Panc1 (cell line): ENCODE data around the gene GNPTG. TPM values are rescaled to one million over a fixed set of nuclear protein-coding genes. Genes with fewer than 3 reads are reported as not detected.

ENCODE experiments used
- ATAC-seq: fragments of 200-7000 bp; cut with Tn5 transposase; 2 replicates; pipeline ENCODE4 v1.9.1; 2020; ENCODE audit warnings: mild to moderate bottlenecking, moderate library complexity
- BruUV-seq: library from RNA; stranded (reverse); fragments of 400-500 nt; replicated peaks from 2 replicates; lab custom pipeline; 2021; lab: Mats Ljungman, UMichigan
- CTCF ChIA-PET: fragments of 300-600 bp; sonication (Branson Sonifier 250); formaldehyde crosslinking; loops from one replicate; lab custom pipeline; 2022; ENCODE audit warnings: antibody characterized with exemption; lab: Charles Lee
- POLR2A ChIA-PET: fragments of 300-600 bp; sonication (Branson Sonifier 250); formaldehyde crosslinking; loops from one replicate; lab custom pipeline; 2022; ENCODE audit warnings: antibody characterized with exemption; lab: Charles Lee
- DNase-seq: peaks from one replicate; pipeline ENCODE4 v3.0.0-alpha.2; 2010; ENCODE audit warnings: low read depth, low spot score
- H3K27ac ChIP-seq: 2 replicates; pipeline ENCODE4 v1.5.1; 2011; ENCODE audit warnings: mild to moderate bottlenecking, low read length, inconsistent platforms
- H3K27me3 ChIP-seq: fragments of 200-500 bp; sonication (Bioruptor generic); 2 replicates; pipeline ENCODE4 v1.6.0; 2014; ENCODE audit warnings: low read length, inconsistent platforms; ENCODE audit not compliant: control insufficient read depth, insufficient read depth
- H3K36me3 ChIP-seq: fragments of 200-500 bp; sonication (Bioruptor generic); 2 replicates; pipeline ENCODE4 v1.5.1; 2014; ENCODE audit warnings: inconsistent platforms, mild to moderate bottlenecking, low read length, moderate library complexity; ENCODE audit not compliant: control insufficient read depth, insufficient read depth
- H3K4me1 ChIP-seq: 2 replicates; pipeline ENCODE4 v1.5.1; 2011; ENCODE audit warnings: inconsistent platforms, mild to moderate bottlenecking, low read length, moderate library complexity; ENCODE audit not compliant: control insufficient read depth, insufficient read depth
- H3K4me3 ChIP-seq, 2 experiments: 2 replicates each; pipeline ENCODE4 v1.5.1; 2011 to 2012; ENCODE audit warnings: low read depth in 2 of 2, low read length in 2 of 2, mild to moderate bottlenecking in 2 of 2, inconsistent platforms in 1 of 2, moderate library complexity in 1 of 2
- H3K9me3 ChIP-seq: fragments of 200-500 bp; sonication (Bioruptor generic); 2 replicates; pipeline ENCODE4 v1.5.1; 2014; ENCODE audit warnings: low read depth, mild to moderate bottlenecking, inconsistent platforms, low read length, moderate library complexity; ENCODE audit not compliant: control insufficient read depth, insufficient read depth
- CTCF ChIP-seq: fragments of 450-650 bp; IDR thresholded peaks from 2 replicates; pipeline ENCODE4 v1.5.1; 2017; ENCODE audit warnings: mild to moderate bottlenecking
- POLR2AphosphoS5 ChIP-seq: IDR thresholded peaks from 2 replicates; pipeline ENCODE4 v1.6.1; 2012; ENCODE audit warnings: mild to moderate bottlenecking, low read depth, low read length, moderate library complexity
- REST ChIP-seq, 2 experiments: IDR thresholded peaks; 2 replicates each; pipeline ENCODE4 v1.6.1; 2011 to 2012; ENCODE audit warnings: low read depth in 2 of 2, control low read depth in 1 of 2, low read length in 1 of 2, mild to moderate bottlenecking in 1 of 2, moderate library complexity in 1 of 2; ENCODE audit not compliant: insufficient read depth in 1 of 2
- SIN3A ChIP-seq: IDR thresholded peaks from 2 replicates; pipeline ENCODE4 v1.6.1; 2012; ENCODE audit warnings: low read depth, mild to moderate bottlenecking, low read length, moderate library complexity, borderline replicate concordance; ENCODE audit not compliant: insufficient read depth
- TCF7L2 ChIP-seq: IDR thresholded peaks from 2 replicates; pipeline ENCODE4 v1.6.1; 2011; ENCODE audit warnings: mild to moderate bottlenecking, low read depth, low read length, inconsistent platforms
- in situ Hi-C: cut with HindIII; loops from 2 replicates; pipeline ENCODE4 v1.10.0; 2016; ENCODE audit warnings: low sequenced_read_pairs, low pct_unique_long_range_greater_than_20kb
- intact Hi-C: fragments of 100-400 bp; cut with micrococcal nuclease; formaldehyde crosslinking; loops from one replicate; pipeline ENCODE4 v1.10.0; 2022; ENCODE audit not compliant: unreplicated experiment
- total RNA-seq: library from RNA; stranded (reverse); gene quantifications from one replicate; pipeline ENCODE4 v1.2.1, GENCODE V29; 2021; ENCODE audit not compliant: unreplicated experiment

Gene GNPTG
- total RNA-seq, 1 experiment from 2014 or later = 62.5 TPM

GRCh38 chr16:1316033-1316405 lies 35.7 kb upstream of the GNPTG start:
- peaks cover 10% of the 10 kb centered on the region for H3K4me1 ChIP-seq
- DNase-seq (no peak), ATAC-seq (no peak)
- BruUV-seq = no TSS peak
- no peaks in the 10 kb centered on the region for H3K9me3 ChIP-seq
- no peak overlapping the region for H3K4me3 ChIP-seq
- peaks cover 26% of the 10 kb centered on the region for H3K36me3 ChIP-seq
- ChIA-PET CTCF (no interaction called here), POLR2A (interaction anchor here (0.5 kb wide), 1 partner anchor 142 kb away, joined by 4 read pairs; no protein-coding TSS in a partner anchor)
- intact Hi-C loops (no loop called here), in situ Hi-C loops (no loop called here)
- H3K27me3 ChIP-seq = no peaks in the 10 kb centered on the region
- no peak overlapping the region for H3K27ac ChIP-seq
- TF ChIP-seq TCF7L2 (no peak), SIN3A (no peak), POLR2AphosphoS5 (no peak), REST (IDR thresholded peaks at IDR 0.05; ENCODE audit: insufficient read depth in 1 of 2, low read depth in 2 of 2, low read length in 1 of 2) (no peak), CTCF (no peak)

GRCh38 chr16:1317479-1318267 lies 34.1 kb upstream of the GNPTG start:
- Histone ChIP-seq H3K4me3 (no peak overlapping the region), H3K27ac (no peak overlapping the region), H3K27me3 (no peaks in the 10 kb centered on the region), H3K36me3 (peaks cover 26% of the 10 kb centered on the region), H3K4me1 (no peaks in the 10 kb centered on the region), H3K9me3 (no peaks in the 10 kb centered on the region)
- BruUV-seq = no TSS peak
- ATAC-seq (no peak), DNase-seq (no peak)
- intact Hi-C loops = no loop called here
- TF ChIP-seq REST (IDR thresholded peaks at IDR 0.05; ENCODE audit: insufficient read depth in 1 of 2, low read depth in 2 of 2, low read length in 1 of 2) (no peak), TCF7L2 (no peak), POLR2AphosphoS5 (no peak), CTCF (no peak), SIN3A (no peak)
- ChIA-PET CTCF (interaction anchor here (0.5 kb wide), 1 partner anchor 155 kb away, joined by 3 read pairs; no protein-coding TSS in a partner anchor), POLR2A (interaction anchor here (0.6 kb wide), 1 partner anchor 103 kb away, joined by 4 read pairs; the partner anchor contains the start of gene UQCC4)
- in situ Hi-C loops = no loop called here
